ENCODE data around the gene HLA-DQA1.

HLA-DQA1 gene

DNA sequence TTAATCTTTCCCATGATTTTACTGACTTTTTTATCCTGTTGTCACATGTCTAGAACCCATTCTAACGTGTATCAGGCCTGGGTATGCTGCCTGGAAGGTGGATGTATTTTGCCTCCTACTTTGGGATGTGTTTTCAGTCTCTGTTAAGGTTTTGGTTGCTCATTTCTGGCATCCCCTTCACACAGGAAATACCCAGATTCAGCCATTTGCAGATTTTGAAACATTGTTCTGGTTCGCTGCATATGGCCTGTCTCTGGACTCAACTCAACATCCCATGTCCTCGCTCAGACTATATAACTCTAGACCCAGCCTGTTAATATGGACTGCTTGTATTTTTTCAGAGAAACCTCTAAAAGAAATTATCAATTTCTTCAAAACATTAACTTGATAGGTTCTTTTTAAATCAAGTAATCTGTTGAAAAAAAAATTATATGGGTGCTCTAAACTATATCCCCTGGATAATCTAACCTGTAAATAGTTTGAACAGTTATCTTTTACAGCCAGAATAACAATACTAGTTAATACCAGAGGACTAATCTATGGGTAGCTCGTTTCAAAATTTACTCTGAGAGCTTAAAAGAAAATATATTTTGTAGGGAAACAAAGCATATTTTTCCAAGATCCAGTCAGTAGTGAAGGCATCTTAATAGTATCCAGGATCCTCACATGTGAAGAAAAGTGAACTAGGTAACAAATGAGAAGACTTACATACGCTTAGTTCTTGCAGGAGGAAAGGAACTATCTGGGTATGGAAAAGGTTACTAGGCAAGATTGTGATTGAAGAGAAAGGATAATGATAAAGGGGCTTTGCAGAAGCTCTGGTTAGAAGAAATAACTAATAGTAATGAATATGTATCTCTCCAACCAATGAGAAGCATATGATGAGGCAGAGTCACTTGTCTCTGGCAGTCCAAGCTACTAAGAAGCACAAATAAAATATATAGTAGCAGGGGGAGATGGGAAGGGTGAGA, 52.6 kb downstream of the HLA-DQA1 start:
- H3K4me3 ChIP-seq (ENCODE audit: low read depth in 1 of 5, low read length in 5 of 5) = no peak overlapping the region
- H3K9me3 ChIP-seq (ENCODE audit: control insufficient read depth in 5 of 5, low read length in 5 of 5) = no peaks in the 10 kb centered on the region
- peaks cover 0 to 5% (median 0%) of the 10 kb centered on the region in 5 donors for H3K4me1 ChIP-seq (ENCODE audit: control insufficient read depth in 5 of 5, insufficient read depth in 5 of 5, low read length in 5 of 5)
- H3K27me3 ChIP-seq (ENCODE audit: control insufficient read depth in 5 of 5, insufficient read depth in 4 of 5, low read length in 5 of 5) = peaks cover 0 to 2% (median 0%) of the 10 kb centered on the region in 5 donors
- no peaks in the 10 kb centered on the region for H3K36me3 ChIP-seq (ENCODE audit: control insufficient read depth in 5 of 5, insufficient read depth in 5 of 5, low read length in 5 of 5)
- H3K27ac ChIP-seq (ENCODE audit: low read depth, low read length) = no peak overlapping the region
- no peak overlapping the region for H3K9ac ChIP-seq (ENCODE audit: low read length in 5 of 5)

DNA sequence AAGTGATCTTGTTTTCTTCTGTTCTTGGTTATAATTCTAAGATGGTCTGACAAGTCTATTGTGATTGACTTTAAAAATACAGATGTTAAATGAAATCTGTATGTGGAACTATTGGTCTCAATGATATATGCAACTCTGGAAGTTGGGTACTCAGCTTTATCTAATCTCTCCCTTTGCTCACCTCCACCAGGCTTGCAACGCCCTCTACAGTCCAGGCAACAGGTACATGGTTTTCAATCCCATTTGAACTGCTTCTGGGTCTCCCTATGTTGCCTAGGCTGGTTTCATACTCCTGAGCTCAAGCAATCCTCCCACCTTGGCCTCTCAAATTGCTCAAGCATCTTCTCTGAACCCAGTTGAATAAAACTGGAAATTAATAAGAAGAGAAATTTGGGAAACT, 54.8 kb downstream of the HLA-DQA1 start:
- Histone ChIP-seq H3K27me3 (ENCODE audit: control insufficient read depth in 5 of 5, insufficient read depth in 4 of 5, low read length in 5 of 5) (peaks cover 0 to 3% (median 0%) of the 10 kb centered on the region in 5 donors), H3K4me1 (ENCODE audit: control insufficient read depth in 5 of 5, insufficient read depth in 5 of 5, low read length in 5 of 5) (peaks cover 0 to 5% (median 0%) of the 10 kb centered on the region in 5 donors), H3K9ac (ENCODE audit: low read length in 5 of 5) (no peak overlapping the region), H3K36me3 (ENCODE audit: control insufficient read depth in 5 of 5, insufficient read depth in 5 of 5, low read length in 5 of 5) (no peaks in the 10 kb centered on the region), H3K9me3 (ENCODE audit: control insufficient read depth in 5 of 5, low read length in 5 of 5) (no peaks in the 10 kb centered on the region), H3K27ac (ENCODE audit: low read depth, low read length) (no peak overlapping the region), H3K4me3 (ENCODE audit: low read depth in 1 of 5, low read length in 5 of 5) (no peak overlapping the region)

All from subcutaneous abdominal adipose tissue (tissue), 5 donors.